ENCODE results near the gene GCNT2.

Gene GCNT2

GRCh38 chr6:10556589-10556988, 35.4 kb downstream of the GCNT2 start:
- DNase-seq (ENCODE audit: low read depth): no peak
- no peak overlapping the region for H3K4me3 ChIP-seq (replicated peaks; ENCODE audit: low read depth, low read length)
- TF ChIP-seq, protein P1, sequence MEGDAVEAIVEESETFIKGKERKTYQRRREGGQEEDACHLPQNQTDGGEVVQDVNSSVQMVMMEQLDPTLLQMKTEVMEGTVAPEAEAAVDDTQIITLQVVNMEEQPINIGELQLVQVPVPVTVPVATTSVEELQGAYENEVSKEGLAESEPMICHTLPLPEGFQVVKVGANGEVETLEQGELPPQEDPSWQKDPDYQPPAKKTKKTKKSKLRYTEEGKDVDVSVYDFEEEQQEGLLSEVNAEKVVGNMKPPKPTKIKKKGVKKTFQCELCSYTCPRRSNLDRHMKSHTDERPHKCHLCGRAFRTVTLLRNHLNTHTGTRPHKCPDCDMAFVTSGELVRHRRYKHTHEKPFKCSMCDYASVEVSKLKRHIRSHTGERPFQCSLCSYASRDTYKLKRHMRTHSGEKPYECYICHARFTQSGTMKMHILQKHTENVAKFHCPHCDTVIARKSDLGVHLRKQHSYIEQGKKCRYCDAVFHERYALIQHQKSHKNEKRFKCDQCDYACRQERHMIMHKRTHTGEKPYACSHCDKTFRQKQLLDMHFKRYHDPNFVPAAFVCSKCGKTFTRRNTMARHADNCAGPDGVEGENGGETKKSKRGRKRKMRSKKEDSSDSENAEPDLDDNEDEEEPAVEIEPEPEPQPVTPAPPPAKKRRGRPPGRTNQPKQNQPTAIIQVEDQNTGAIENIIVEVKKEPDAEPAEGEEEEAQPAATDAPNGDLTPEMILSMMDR (IDR thresholded peaks at IDR 0.05; ENCODE audit: low read length, missing control alignments): no peak

DNA sequence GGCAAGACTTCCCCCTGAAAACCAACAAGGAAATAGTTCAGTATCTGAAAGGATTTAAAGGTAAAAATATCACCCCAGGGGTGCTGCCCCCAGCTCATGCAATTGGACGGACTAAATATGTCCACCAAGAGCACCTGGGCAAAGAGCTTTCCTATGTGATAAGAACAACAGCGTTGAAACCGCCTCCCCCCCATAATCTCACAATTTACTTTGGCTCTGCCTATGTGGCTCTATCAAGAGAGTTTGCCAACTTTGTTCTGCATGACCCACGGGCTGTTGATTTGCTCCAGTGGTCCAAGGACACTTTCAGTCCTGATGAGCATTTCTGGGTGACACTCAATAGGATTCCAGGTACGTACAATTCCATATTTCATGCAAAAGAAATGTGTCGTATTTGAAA, 35.8 kb downstream of the GCNT2 start:
- TF ChIP-seq, protein P1 (IDR thresholded peaks at IDR 0.05; ENCODE audit: low read length, missing control alignments): no peak
- no peak for DNase-seq (ENCODE audit: low read depth)
- no peak overlapping the region for H3K4me3 ChIP-seq (replicated peaks; ENCODE audit: low read depth, low read length)

DNA sequence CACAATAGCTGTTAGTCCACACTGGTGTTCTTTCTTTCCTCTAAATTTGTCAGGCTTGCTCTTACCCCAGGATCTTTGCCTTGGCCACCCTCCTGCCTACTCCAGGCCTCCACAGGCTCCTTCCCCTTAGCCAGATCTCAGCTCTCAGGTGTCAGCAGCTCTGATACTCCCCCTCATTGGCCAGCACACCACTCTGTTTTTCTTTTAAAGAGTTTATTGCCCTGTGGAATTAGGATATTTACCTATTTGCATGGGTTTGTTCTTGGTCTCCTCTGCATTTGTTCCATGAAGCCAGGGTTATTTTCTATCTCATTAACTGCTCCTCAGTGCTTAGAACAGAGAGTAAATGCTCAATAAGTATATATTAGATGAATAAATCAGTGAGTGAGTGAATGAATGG, 36.8 kb downstream of the GCNT2 start:
- no peak for DNase-seq (ENCODE audit: low read depth)
- TF ChIP-seq, protein P1 (IDR thresholded peaks at IDR 0.05; ENCODE audit: low read length, missing control alignments): no peak
- H3K4me3 ChIP-seq (replicated peaks; ENCODE audit: low read depth, low read length): no peak overlapping the region

DNA sequence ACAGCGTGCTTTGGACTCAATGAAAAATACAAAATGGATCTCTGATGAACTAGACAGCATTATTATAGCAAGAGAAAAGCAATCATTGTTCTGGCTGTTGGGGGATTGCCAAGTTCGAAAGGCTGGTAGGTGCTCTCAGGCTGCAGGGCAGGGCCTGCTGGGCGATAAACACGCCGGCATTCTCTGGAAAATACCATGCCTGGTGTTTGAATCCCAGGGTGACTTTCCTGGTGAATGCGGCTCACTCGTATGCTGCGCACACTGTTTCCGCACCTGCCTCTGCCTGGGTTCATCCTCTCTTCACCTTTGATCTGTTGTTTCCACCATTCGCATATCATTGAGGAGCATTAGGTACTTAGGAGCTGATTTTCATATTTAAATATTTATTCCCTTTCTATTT, 37.4 kb downstream of the GCNT2 start:
- no peak overlapping the region for H3K4me3 ChIP-seq (replicated peaks; ENCODE audit: low read depth, low read length)

GRCh38 chr6:10559522-10560152, 38.5 kb downstream of the GCNT2 start:
- no peak overlapping the region for H3K4me3 ChIP-seq (replicated peaks; ENCODE audit: low read depth, low read length)
- TF ChIP-seq, protein P1 (IDR thresholded peaks at IDR 0.05; ENCODE audit: low read length, missing control alignments): no peak
- no peak for DNase-seq (ENCODE audit: low read depth)

More for the DNA sequence above, 37.4 kb downstream of the GCNT2 start:
- no peak for DNase-seq (ENCODE audit: low read depth)
- TF ChIP-seq, protein P1 (IDR thresholded peaks at IDR 0.05; ENCODE audit: low read length, missing control alignments): no peak

DNA sequence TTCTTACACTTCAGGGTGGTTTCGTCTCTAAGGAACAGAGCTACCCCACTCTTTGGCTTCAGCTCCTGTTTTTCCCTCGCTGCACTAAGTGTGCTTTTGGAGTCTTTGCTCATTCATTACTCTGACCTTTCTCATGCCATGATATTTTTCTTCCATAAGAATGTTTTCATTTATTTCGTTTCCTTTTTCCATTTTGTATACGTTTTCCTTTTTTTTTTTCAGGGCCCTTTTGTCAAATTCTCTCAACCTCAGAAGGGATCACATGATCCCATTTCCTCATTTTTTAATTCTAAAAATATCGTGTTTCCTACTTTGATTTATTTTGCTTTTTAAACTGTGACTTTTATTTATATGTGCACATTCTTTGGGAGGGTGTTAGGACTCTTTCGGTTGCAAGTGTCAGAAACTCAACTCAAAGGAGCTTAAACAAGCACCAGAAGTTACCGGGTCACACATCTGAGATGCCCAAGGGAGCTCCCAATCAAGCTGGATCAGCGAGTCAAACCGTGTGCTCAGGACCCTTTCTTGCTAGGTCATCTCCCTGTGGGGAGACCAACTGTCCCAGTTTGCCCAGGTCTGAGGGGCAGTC, 40.6 kb downstream of the GCNT2 start:
- no peak for DNase-seq (ENCODE audit: low read depth)
- no peak overlapping the region for H3K4me3 ChIP-seq (replicated peaks; ENCODE audit: low read depth, low read length)
- TF ChIP-seq, protein P1 (IDR thresholded peaks at IDR 0.05; ENCODE audit: low read length, missing control alignments): no peak
